WTC11 (cell line): ENCODE results near the gene SLC25A23. TPM values are rescaled to one million over a fixed set of nuclear protein-coding genes. Genes with fewer than 3 reads are reported as not detected.

Experiments
- ATAC-seq: fragments of 200-7000 bp; cut with Tn5 transposase; 2 replicates; pipeline ENCODE4 v1.10.0; 2021; ENCODE audit warnings: mild to moderate bottlenecking, moderate library complexity
- CTCF ChIA-PET: fragments of 300-600 bp; sonication (Branson Sonifier 250); formaldehyde crosslinking; loops from one replicate; lab custom pipeline; 2021; ENCODE audit warnings: antibody characterized with exemption; lab: Charles Lee
- POLR2A ChIA-PET: fragments of 350-600 bp; sonication (Branson Sonifier 250); formaldehyde crosslinking; loops from one replicate; lab custom pipeline; 2021; ENCODE audit warnings: antibody characterized with exemption; lab: Charles Lee
- DNase-seq: peaks from one replicate; pipeline ENCODE4 v3.0.0; 2021; ENCODE audit warnings: low spot score
- H3K27ac Mint-ChIP-seq: 2 replicates; pipeline ENCODE4 v1.8.0; 2021; ENCODE audit warnings: mixed read lengths
- H3K27me3 Mint-ChIP-seq: 2 replicates; pipeline ENCODE4 v1.8.0; 2021; ENCODE audit warnings: low read depth, mild to moderate bottlenecking, moderate library complexity, mixed read lengths
- H3K36me3 Mint-ChIP-seq: 2 replicates; pipeline ENCODE4 v1.8.0; 2021; ENCODE audit warnings: mixed read lengths
- H3K4me1 Mint-ChIP-seq: 2 replicates; pipeline ENCODE4 v1.8.0; 2022; ENCODE audit warnings: mixed read lengths
- H3K4me3 Mint-ChIP-seq: 2 replicates; pipeline ENCODE4 v1.8.0; 2021; ENCODE audit warnings: mild to moderate bottlenecking, moderate library complexity, mixed read lengths
- H3K9me3 Mint-ChIP-seq: 2 replicates; pipeline ENCODE4 v1.8.0; 2021; ENCODE audit warnings: mixed read lengths
- AR ChIP-seq: fragments of 250-450 bp; sonication (Bioruptor Pico); IDR thresholded peaks from 2 replicates; pipeline ENCODE4 v1.9.0; 2021; ENCODE audit warnings: mild to moderate bottlenecking
- CREB1 ChIP-seq: sonication (generic); formaldehyde crosslinking; IDR thresholded peaks from 2 replicates; pipeline ENCODE4 v1.8.0; 2023; ENCODE audit warnings: mild to moderate bottlenecking, missing genetic modification reagents
- CTCF ChIP-seq: fragments of 200-600 bp; IDR thresholded peaks from 2 replicates; pipeline ENCODE4 v1.8.0; 2022; ENCODE audit warnings: antibody characterized with exemption
- E2F1 ChIP-seq: sonication (generic); formaldehyde crosslinking; IDR thresholded peaks from 2 replicates; pipeline ENCODE4 v1.8.0; 2022; ENCODE audit warnings: mild to moderate bottlenecking, missing genetic modification reagents
- EMX1 ChIP-seq: fragments of 250-450 bp; sonication (Bioruptor Pico); IDR thresholded peaks from 2 replicates; pipeline ENCODE4 v1.8.0; 2021; ENCODE audit warnings: mild to moderate bottlenecking
- ESRRA ChIP-seq: sonication (generic); formaldehyde crosslinking; IDR thresholded peaks from 2 replicates; pipeline ENCODE4 v1.8.1; 2022; ENCODE audit warnings: mild to moderate bottlenecking, missing genetic modification reagents, borderline replicate concordance
- IRF1 ChIP-seq: sonication (generic); formaldehyde crosslinking; IDR thresholded peaks from 2 replicates; pipeline ENCODE4 v1.8.0; 2023; ENCODE audit warnings: missing genetic modification reagents
- KAT7 ChIP-seq: sonication (generic); formaldehyde crosslinking; IDR thresholded peaks from 2 replicates; pipeline ENCODE4 v1.8.1; 2023; ENCODE audit warnings: missing genetic modification reagents, mild to moderate bottlenecking, borderline replicate concordance
- NR1H2 ChIP-seq: sonication (generic); formaldehyde crosslinking; IDR thresholded peaks from 2 replicates; pipeline ENCODE4 v1.9.0; 2021; ENCODE audit warnings: mild to moderate bottlenecking, moderate library complexity, missing genetic modification reagents
- PRRX2 ChIP-seq: fragments of 250-450 bp; sonication (Bioruptor Pico); IDR thresholded peaks from 2 replicates; pipeline ENCODE4 v1.8.0; 2021; ENCODE audit warnings: mild to moderate bottlenecking
- STAT6 ChIP-seq: sonication (generic); formaldehyde crosslinking; conservative IDR thresholded peaks from 2 replicates; pipeline ENCODE4 v1.8.1; 2023; ENCODE audit warnings: mild to moderate bottlenecking, low read depth, missing genetic modification reagents, moderate library complexity
- TP53 ChIP-seq: sonication (generic); formaldehyde crosslinking; IDR thresholded peaks from 2 replicates; pipeline ENCODE4 v1.8.1; 2023; ENCODE audit warnings: mild to moderate bottlenecking, missing genetic modification reagents
- USF2 ChIP-seq: sonication (generic); formaldehyde crosslinking; IDR thresholded peaks from 2 replicates; pipeline ENCODE4 v1.8.1; 2023; ENCODE audit warnings: mild to moderate bottlenecking, missing genetic modification reagents, moderate library complexity
- ZNF138 ChIP-seq: sonication (generic); formaldehyde crosslinking; conservative IDR thresholded peaks from 2 replicates; pipeline ENCODE4 v1.8.1; 2022; ENCODE audit warnings: mild to moderate bottlenecking, moderate library complexity, missing genetic modification reagents
- ZNF317 ChIP-seq: sonication (generic); formaldehyde crosslinking; IDR thresholded peaks from 2 replicates; pipeline ENCODE4 v1.8.1; 2023; ENCODE audit warnings: low read depth, mild to moderate bottlenecking, moderate library complexity, missing genetic modification reagents, borderline replicate concordance
- ZNF416 ChIP-seq: fragments of 250-450 bp; sonication (Bioruptor Pico); IDR thresholded peaks from 2 replicates; pipeline ENCODE4 v1.9.0; 2021; ENCODE audit warnings: mild to moderate bottlenecking, inconsistent platforms
- ZNF425 ChIP-seq: fragments of 250-450 bp; sonication (Bioruptor Pico); conservative IDR thresholded peaks from 2 replicates; pipeline ENCODE4 v1.9.0; 2021; ENCODE audit warnings: mild to moderate bottlenecking
- ZNF671 ChIP-seq: fragments of 250-450 bp; sonication (Bioruptor Pico); IDR thresholded peaks from 2 replicates; pipeline ENCODE4 v1.8.0; 2021; ENCODE audit warnings: mild to moderate bottlenecking
- total RNA-seq: library from RNA; stranded (reverse); gene quantifications from 3 replicates; pipeline ENCODE4 v1.2.3, GENCODE V29; 2021

Gene SLC25A23
- total RNA-seq, 1 experiment from 2014 or later, result 63.6 TPM

GRCh38 chr19:6412447-6413091 lies 47.0 kb downstream of the SLC25A23 start:
- TF ChIP-seq CREB1 (CRISPR knock-in tag), result 0 out of 2 replicates have a peak, but pooled peaks have one; percentile 18
- TF ChIP-seq ZNF416, result peak; percentile 9; the same call in 1 of the 2 replicates
- TF ChIP-seq TP53 (CRISPR knock-in tag), result no peak
- TF ChIP-seq AR (CRISPR knock-in tag), result 0 out of 2 replicates have a peak, but pooled peaks have one; percentile 15
- peak; percentile 86 for TF ChIP-seq CTCF
- TF ChIP-seq ZNF138, result 0 out of 2 replicates have a peak, but pooled peaks have one; percentile 1
- CTCF ChIA-PET, result interaction anchor here (0.6 to 1.6 kb wide), 13 partner anchors 9 to 194 kb away, joined by 3 to 13 read pairs (median 4); partner anchors contain the start of genes ALKBH7, CLPP and KHSRP
- Mint-ChIP-seq H3K9me3 (no peaks in the 10 kb centered on the region), H3K36me3 (peaks cover 26% of the 10 kb centered on the region), H3K27me3 (no peaks in the 10 kb centered on the region), H3K27ac (no peak overlapping the region), H3K4me1 (peaks cover 7% of the 10 kb centered on the region), H3K4me3 (no peak overlapping the region)
- POLR2A ChIA-PET, result interaction anchor here (1.0 to 1.3 kb wide), 3 partner anchors 13 to 34 kb away, joined by 3 to 4 read pairs (median 3); partner anchors contain the start of gene KHSRP
- DNase-seq (peak; percentile 87), ATAC-seq (peak; percentile 88)

GRCh38 chr19:6412061-6412446 lies 47.5 kb downstream of the SLC25A23 start:
- ATAC-seq (peak; percentile 10), DNase-seq (no peak)
- ChIA-PET POLR2A (interaction anchor here (0.5 to 1.3 kb wide), 4 partner anchors 13 to 1540 kb away, joined by 3 to 4 read pairs (median 4); partner anchors contain the start of gene KHSRP), CTCF (interaction anchor here (0.7 to 1.6 kb wide), 12 partner anchors 9 to 194 kb away, joined by 3 to 13 read pairs (median 4); partner anchors contain the start of genes ALKBH7, CLPP and KHSRP)
- Mint-ChIP-seq H3K36me3 (peaks cover 20% of the 10 kb centered on the region), H3K27me3 (no peaks in the 10 kb centered on the region), H3K4me1 (peaks cover 7% of the 10 kb centered on the region), H3K4me3 (no peak overlapping the region), H3K9me3 (no peaks in the 10 kb centered on the region), H3K27ac (no peak overlapping the region)
- TF ChIP-seq KAT7 (CRISPR knock-in tag) (no peak), IRF1 (0 out of 2 replicates have a peak, but pooled peaks have one; percentile 7), ESRRA (CRISPR knock-in tag) (no peak), EMX1 (CRISPR knock-in tag) (peak; percentile 51; the same call in 1 of the 2 replicates), USF2 (CRISPR knock-in tag) (no peak), ZNF317 (CRISPR knock-in tag) (no peak), E2F1 (CRISPR knock-in tag) (no peak), PRRX2 (0 out of 2 replicates have a peak, but pooled peaks have one; percentile 12), ZNF671 (CRISPR knock-in tag) (peak; percentile 3; the same call in 1 of the 2 replicates), STAT6 (no peak), NR1H2 (CRISPR knock-in tag) (no peak), ZNF425 (no peak)
